Mononuclear cell (primary cell): Measurements from ENCODE around the gene SLC46A3. TPM values are rescaled to one million over a fixed set of nuclear protein-coding genes. Genes with fewer than 3 reads are reported as not detected.

Source experiments
- H3K27me3 ChIP-seq: 2 replicates; pipeline ENCODE4 v1.6.0; 2011; ENCODE audit warnings: low read length, control low read depth; ENCODE audit not compliant: insufficient read depth
- H3K4me1 ChIP-seq: 2 replicates; pipeline ENCODE4 v1.5.1; 2011; ENCODE audit warnings: mild to moderate bottlenecking, low read length, control low read depth; ENCODE audit not compliant: insufficient read depth
- H3K4me3 ChIP-seq: 2 replicates; pipeline ENCODE4 v1.5.1; 2011; ENCODE audit warnings: mild to moderate bottlenecking, low read length, moderate library complexity
- H3K9me3 ChIP-seq: 2 replicates; pipeline ENCODE4 v1.5.1; 2011; ENCODE audit warnings: low read depth, mild to moderate bottlenecking, control low read depth, low read length
- total RNA-seq: library from RNA; depleted of rRNA; stranded (reverse); fragments of >200 nt; gene quantifications from one replicate; pipeline ENCODE4 v1.2.3, GENCODE V29; 2012

Gene SLC46A3, protein sequence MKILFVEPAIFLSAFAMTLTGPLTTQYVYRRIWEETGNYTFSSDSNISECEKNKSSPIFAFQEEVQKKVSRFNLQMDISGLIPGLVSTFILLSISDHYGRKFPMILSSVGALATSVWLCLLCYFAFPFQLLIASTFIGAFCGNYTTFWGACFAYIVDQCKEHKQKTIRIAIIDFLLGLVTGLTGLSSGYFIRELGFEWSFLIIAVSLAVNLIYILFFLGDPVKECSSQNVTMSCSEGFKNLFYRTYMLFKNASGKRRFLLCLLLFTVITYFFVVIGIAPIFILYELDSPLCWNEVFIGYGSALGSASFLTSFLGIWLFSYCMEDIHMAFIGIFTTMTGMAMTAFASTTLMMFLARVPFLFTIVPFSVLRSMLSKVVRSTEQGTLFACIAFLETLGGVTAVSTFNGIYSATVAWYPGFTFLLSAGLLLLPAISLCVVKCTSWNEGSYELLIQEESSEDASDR
- total RNA-seq, result 8.1 TPM

- peaks cover 22% of the 10 kb centered on the region for H3K4me1 ChIP-seq
- no peaks in the 10 kb centered on the region for H3K9me3 ChIP-seq
- H3K4me3 ChIP-seq, result peak within 1 kb of the TSS; percentile 81
- no peaks in the 10 kb centered on the region for H3K27me3 ChIP-seq
Measured at GRCh38 chr13:28718543-28719226, at the start of gene SLC46A3. SLC46A3 (minus strand) TSS chr13:28718970; CDS start chr13:28717998, 972 bp downstream.

DNA sequence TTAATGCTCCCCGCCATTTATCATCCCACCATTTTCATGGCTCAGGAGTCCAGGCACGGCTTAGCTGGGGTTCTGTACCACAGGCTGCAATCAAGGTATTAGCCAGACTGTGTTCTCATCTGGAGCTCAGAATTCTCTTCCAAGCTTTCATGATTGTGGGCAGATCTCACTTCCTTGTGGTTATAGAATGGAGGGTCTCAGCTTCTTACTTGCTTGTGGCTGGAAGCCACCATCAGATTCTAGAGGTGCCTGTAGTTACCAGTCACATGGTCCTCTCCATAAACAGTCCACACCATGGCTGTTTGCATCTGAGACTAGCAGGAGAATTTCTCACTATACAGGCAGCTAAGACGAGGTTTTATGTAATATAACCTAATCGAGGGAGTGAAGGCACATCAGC, 45.1 kb upstream of the SLC46A3 start:
- Histone ChIP-seq H3K9me3 (peaks cover 15% of the 10 kb centered on the region), H3K4me3 (no peak overlapping the region), H3K27me3 (no peaks in the 10 kb centered on the region), H3K4me1 (no peaks in the 10 kb centered on the region)

DNA sequence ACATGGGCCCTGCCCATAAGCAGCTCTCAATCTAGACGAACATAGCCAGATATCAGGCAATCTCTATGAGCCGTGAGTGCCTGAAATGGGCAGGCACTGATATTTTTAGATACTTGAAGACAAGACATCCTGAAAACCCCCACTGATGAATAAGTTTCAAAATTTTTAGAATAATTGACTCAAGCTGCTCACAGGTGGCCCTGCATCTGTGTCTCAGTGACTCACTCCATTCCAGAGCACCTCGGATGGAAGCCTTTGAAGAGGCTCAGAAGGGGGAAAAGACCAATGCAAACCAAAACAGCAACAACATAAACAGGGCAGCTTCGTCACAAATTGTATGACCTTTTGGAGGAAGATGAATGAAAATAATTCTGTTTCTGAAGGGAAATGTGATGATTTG, 42.8 kb upstream of the SLC46A3 start:
- no peaks in the 10 kb centered on the region for H3K27me3 ChIP-seq
- peaks cover 24% of the 10 kb centered on the region for H3K9me3 ChIP-seq
- H3K4me1 ChIP-seq, result no peaks in the 10 kb centered on the region
- H3K4me3 ChIP-seq, result no peak overlapping the region

- H3K27me3 ChIP-seq, result no peaks in the 10 kb centered on the region
- H3K4me1 ChIP-seq, result peaks cover 12% of the 10 kb centered on the region
- H3K9me3 ChIP-seq, result peaks cover 24% of the 10 kb centered on the region
- no peak overlapping the region for H3K4me3 ChIP-seq
Measured at GRCh38 chr13:28755546-28755870, 36.7 kb upstream of the SLC46A3 start.

DNA sequence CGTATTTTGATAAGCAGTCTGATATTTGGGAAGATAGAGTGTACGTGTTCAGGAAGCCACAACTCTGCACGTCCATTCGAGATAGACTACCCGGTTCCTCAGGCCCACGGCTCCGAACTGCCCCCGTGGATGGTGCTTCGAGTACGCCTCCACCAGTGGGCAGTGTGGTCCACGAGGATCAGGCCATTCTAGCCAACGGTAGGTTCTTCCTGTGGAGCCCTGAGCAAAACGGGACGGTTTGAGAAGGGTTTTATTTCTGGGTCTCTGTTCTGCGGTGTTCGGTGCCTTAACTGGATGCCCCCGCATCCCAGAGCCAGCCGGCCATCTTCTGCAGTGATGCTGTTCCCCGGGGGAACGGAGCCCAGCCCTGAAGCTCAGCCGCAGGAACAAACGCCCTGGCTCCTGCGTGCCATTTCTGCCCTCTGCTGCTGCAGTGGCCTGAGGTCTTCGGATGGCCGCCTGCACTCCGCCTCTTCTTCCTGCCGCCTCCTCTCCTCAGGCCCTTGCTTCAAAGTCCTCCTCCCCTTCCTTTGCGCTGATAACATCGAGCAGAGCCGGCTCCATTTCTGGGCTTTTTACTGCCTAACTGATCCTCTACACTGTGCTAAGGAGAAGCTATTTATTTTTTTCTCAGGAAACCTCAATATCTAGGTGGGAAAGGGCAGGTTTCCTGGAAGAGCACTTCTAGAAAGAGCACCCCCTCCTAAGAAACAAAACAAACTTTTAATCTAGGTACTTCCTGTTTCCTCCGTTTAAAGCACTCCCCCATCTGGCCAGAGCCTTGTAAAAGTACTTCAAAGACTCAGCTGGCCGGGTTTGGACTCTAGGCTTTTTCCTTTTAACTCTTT, 36.2 kb upstream of the SLC46A3 start:
- Histone ChIP-seq H3K4me3 (peak overlapping the region; percentile 9), H3K4me1 (peaks cover 12% of the 10 kb centered on the region), H3K9me3 (peaks cover 20% of the 10 kb centered on the region), H3K27me3 (no peaks in the 10 kb centered on the region)

DNA sequence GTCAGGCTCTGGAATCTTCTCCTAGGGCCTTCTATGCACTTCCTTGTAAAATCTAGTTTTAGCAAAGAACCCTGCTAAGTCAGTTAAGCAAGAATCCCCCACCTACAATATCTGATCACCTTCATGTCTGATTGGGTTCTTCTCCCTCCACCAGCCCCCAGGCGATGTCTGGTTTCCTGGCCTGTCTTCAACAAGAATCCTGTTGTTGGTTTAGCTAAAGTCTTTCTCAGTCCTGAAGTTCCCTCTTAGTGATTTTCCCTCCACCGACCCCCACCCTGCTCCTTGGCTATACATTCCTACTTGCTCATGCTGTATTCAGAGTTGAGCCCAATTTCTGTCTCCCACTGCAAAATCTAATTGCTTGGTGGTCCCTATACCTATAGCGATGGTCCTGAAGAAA, 35.2 kb upstream of the SLC46A3 start:
- Histone ChIP-seq H3K4me1 (peaks cover 12% of the 10 kb centered on the region), H3K27me3 (no peaks in the 10 kb centered on the region), H3K9me3 (peaks cover 13% of the 10 kb centered on the region), H3K4me3 (no peak overlapping the region)

DNA sequence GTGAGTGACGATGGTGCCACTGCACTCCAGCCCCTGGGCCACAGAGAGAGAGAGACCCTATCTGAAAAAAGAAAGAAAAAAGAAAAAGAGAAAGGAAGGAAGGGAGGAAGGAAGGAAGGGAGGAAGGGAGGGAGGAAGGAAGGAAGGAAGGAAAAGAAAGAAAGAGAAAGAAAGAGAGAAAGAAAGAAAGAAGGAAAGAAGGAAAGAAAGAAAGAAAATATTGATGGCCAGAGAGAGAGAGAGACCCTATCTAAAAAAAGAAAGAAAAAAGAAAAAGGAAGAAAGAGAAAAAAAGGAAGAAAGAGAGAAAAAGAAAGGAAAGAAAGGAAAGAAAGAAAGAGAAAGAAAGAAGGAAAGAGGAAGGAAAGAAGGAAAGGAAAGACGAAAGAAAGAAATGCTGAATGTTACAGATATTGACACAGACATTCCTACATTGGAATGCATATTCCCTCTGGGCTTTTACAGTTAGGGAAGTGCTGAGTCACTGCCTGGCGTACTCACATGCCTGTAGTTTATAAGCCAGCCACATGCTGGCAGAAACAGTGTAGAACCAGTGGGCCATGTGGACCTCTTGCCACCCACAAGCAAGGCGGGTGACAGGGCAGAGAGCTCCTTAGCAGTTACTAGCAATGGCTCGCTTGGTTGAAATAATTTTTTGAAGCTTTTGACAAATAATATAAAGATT, 34.6 kb upstream of the SLC46A3 start:
- no peak overlapping the region for H3K4me3 ChIP-seq
- H3K9me3 ChIP-seq, result peaks cover 7% of the 10 kb centered on the region
- peaks cover 12% of the 10 kb centered on the region for H3K4me1 ChIP-seq
- H3K27me3 ChIP-seq, result no peaks in the 10 kb centered on the region

GRCh38 chr13:28751175-28751960, 32.6 kb upstream of the SLC46A3 start:
- Histone ChIP-seq H3K9me3 (no peaks in the 10 kb centered on the region), H3K4me1 (peaks cover 12% of the 10 kb centered on the region), H3K27me3 (no peaks in the 10 kb centered on the region), H3K4me3 (no peak overlapping the region)

DNA sequence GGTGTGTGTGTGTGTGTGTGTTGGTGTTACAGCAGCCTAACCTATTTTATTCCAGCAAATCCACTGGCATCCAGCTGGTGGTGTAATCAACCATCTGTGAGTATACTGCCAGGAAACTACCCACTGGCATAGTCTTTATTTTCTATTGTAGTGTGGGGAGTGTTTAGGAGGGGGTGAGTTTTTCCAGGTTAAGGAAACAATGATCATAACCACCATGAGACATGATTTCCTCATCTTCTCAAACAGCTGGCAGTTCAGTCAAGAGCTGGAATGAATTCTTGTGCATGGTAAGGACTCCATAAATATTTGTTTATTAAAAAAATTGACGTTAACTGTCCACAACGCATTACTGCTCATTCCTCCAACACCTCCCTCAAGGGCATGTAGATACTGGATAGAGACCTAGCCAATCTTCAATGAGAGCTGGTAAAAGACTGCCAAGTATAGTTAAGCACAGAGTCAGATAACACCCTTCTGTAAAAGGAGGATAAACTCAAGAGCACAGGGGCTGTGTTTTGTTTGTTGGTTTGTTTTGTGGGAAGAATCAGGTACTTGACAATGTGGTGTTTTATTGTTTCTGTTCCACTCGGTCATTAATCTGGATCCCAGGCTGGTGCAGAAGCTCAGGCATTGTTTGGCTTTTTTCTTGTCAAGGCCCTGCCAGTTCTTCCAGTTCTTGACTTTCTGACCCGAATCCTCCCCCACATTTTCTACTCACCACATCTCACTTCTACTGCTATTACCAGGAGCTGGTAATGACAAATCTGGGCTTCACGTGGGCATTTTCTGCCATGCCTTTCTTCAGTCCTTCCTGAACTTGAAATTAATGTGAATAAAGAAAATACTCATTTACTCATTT, 31.6 kb upstream of the SLC46A3 start:
- Histone ChIP-seq H3K27me3 (no peaks in the 10 kb centered on the region), H3K9me3 (no peaks in the 10 kb centered on the region), H3K4me1 (peaks cover 11% of the 10 kb centered on the region), H3K4me3 (no peak overlapping the region)

- Histone ChIP-seq H3K27me3 (no peaks in the 10 kb centered on the region), H3K4me1 (peaks cover 9% of the 10 kb centered on the region), H3K9me3 (no peaks in the 10 kb centered on the region), H3K4me3 (no peak overlapping the region)
Measured at GRCh38 chr13:28747851-28748250, 29.1 kb upstream of the SLC46A3 start.

GRCh38 chr13:28746287-28746612, 27.5 kb upstream of the SLC46A3 start:
- Histone ChIP-seq H3K27me3 (no peaks in the 10 kb centered on the region), H3K4me3 (no peak overlapping the region), H3K9me3 (no peaks in the 10 kb centered on the region), H3K4me1 (peaks cover 8% of the 10 kb centered on the region)

GRCh38 chr13:28744656-28745055, 25.9 kb upstream of the SLC46A3 start:
- H3K27me3 ChIP-seq, result no peaks in the 10 kb centered on the region
- H3K4me1 ChIP-seq, result peaks cover 13% of the 10 kb centered on the region
- no peak overlapping the region for H3K4me3 ChIP-seq
- no peaks in the 10 kb centered on the region for H3K9me3 ChIP-seq

DNA sequence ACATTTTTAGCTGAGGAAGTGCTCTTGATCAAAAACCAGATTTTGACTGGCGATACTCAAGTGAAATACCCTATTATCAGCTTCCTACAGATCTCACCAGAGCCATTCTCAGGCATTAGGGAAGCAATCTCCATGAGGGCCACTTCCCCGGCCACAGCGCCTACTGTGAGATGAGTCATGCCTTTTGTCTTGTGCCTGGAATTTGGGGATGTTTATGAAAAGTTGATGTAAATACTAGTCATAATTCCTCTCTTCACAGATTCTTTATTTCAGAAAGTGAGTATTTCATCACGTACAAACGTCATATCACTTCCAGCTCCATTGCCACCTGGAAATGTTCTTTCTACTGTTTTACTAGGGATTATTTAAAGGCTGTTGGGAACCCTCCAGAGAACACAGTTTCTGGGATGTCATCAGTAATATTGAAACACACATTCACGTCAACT, 25.3 kb upstream of the SLC46A3 start:
- Histone ChIP-seq H3K9me3 (no peaks in the 10 kb centered on the region), H3K4me3 (no peak overlapping the region), H3K27me3 (no peaks in the 10 kb centered on the region), H3K4me1 (peaks cover 13% of the 10 kb centered on the region)
